HCT116 (cell line): ENCODE measurements around the gene RPS2. TPM values are rescaled to one million over a fixed set of nuclear protein-coding genes. Genes with fewer than 3 reads are reported as not detected.

Source experiments
- ATAC-seq: fragments of 200-7000 bp; cut with Tn5 transposase; 2 replicates; pipeline ENCODE4 v1.9.1; 2020; ENCODE audit warnings: mild to moderate bottlenecking, moderate library complexity
- BruUV-seq: library from RNA; stranded (reverse); fragments of 400-500 nt; replicated peaks from 2 replicates; lab custom pipeline; 2021; lab: Mats Ljungman, UMichigan
- CTCF ChIA-PET: fragments of 300-600 bp; sonication (Branson Sonifier 250); formaldehyde crosslinking; loops from one replicate; lab custom pipeline; 2021; ENCODE audit warnings: antibody characterized with exemption; lab: Charles Lee
- POLR2A ChIA-PET: fragments of 300-600, 350-600 bp; sonication (Branson Sonifier 250); formaldehyde crosslinking; loops from one replicate; lab custom pipeline; 2021; ENCODE audit warnings: antibody characterized with exemption; lab: Charles Lee
- RAD21 ChIA-PET, 2 experiments: fragments of 300-600 bp; sonication (Branson Sonifier 250); formaldehyde crosslinking; loops; one replicate each; lab custom pipeline; 2023; ENCODE audit warnings: low total read pairs in 2 of 2; ENCODE audit not compliant: uncharacterized antibody in 2 of 2, unreplicated experiment in 2 of 2, low non-redundant PET in 1 of 2; lab: Charles Lee
- DNase-seq: peaks from one replicate; pipeline ENCODE4 v3.0.0-alpha.2; 2010; ENCODE audit warnings: low read depth, low spot score
- H2AFZ ChIP-seq: fragments of 200-600 bp; shearing (Covaris generic), sonication (generic); 2 replicates; pipeline ENCODE4 v1.6.1; 2017; ENCODE audit warnings: low read depth, mixed run types, mixed read lengths, antibody characterized with exemption, low read length; ENCODE audit not compliant: poor library complexity, severe bottlenecking
- H3K27ac ChIP-seq: 2 replicates; pipeline ENCODE4 v1.5.1; 2012; ENCODE audit warnings: low read depth, low read length
- H3K27me3 ChIP-seq: fragments of 200-600 bp; sonication (generic); 2 replicates; pipeline ENCODE4 v1.6.1; 2016; ENCODE audit warnings: mixed run types, low read length, mixed read lengths; ENCODE audit not compliant: insufficient read depth
- H3K36me3 ChIP-seq, 2 experiments: fragments of 200-500 bp in 1 of 2; fragments of 200-600 bp in 1 of 2; sonication (Bioruptor generic) in 1 of 2; sonication (generic) in 1 of 2; 2 replicates each; pipeline versions ENCODE4 v1.5.1 to v1.6.1; 2014 to 2016; ENCODE audit warnings: low read length in 2 of 2, inconsistent platforms in 1 of 2, mixed read lengths in 1 of 2, mixed run types in 1 of 2; ENCODE audit not compliant: insufficient read depth in 2 of 2, control insufficient read depth in 1 of 2
- H3K4me1 ChIP-seq, 2 experiments: fragments of 200-600 bp in 1 of 2; sonication (generic) in 1 of 2; 2 replicates each; pipeline versions ENCODE4 v1.5.1 to v1.6.1; 2012 to 2017; ENCODE audit warnings: low read length in 2 of 2, inconsistent platforms in 1 of 2, mild to moderate bottlenecking in 1 of 2, mixed read lengths in 1 of 2, mixed run types in 1 of 2, moderate library complexity in 1 of 2; ENCODE audit not compliant: insufficient read depth in 2 of 2, control insufficient read depth in 1 of 2
- H3K4me2 ChIP-seq: fragments of 200-600 bp; sonication (generic); 2 replicates; pipeline ENCODE4 v1.6.1; 2017; ENCODE audit warnings: mixed run types, low read length, mixed read lengths
- H3K4me3 ChIP-seq, 2 experiments: fragments of 200-600 bp in 1 of 2; sonication (generic) in 1 of 2; replicated peaks in 1 of 2; 2 replicates each; pipeline ENCODE4 v1.5.1; 2011 to 2016; ENCODE audit warnings: low read length in 2 of 2, control low read depth in 1 of 2, low read depth in 1 of 2, mild to moderate bottlenecking in 1 of 2, mixed read lengths in 1 of 2, mixed run types in 1 of 2
- H3K79me2 ChIP-seq: fragments of 200-600 bp; sonication (generic); 2 replicates; pipeline ENCODE4 v1.6.1; 2017; ENCODE audit warnings: mild to moderate bottlenecking, mixed run types, low read length, moderate library complexity, mixed read lengths; ENCODE audit not compliant: insufficient read depth
- H3K9ac ChIP-seq: fragments of 200-600 bp; sonication (generic); 2 replicates; pipeline ENCODE4 v1.6.1; 2016; ENCODE audit warnings: low read length, mixed read lengths
- H3K9me2 ChIP-seq: fragments of 200-600 bp; sonication (generic), shearing (Covaris generic); 2 replicates; pipeline ENCODE4 v1.6.1; 2017; ENCODE audit warnings: mixed run types, mild to moderate bottlenecking, moderate library complexity; ENCODE audit not compliant: insufficient read depth
- H3K9me3 ChIP-seq, 2 experiments: fragments of 200-500 bp in 1 of 2; fragments of 200-600 bp in 1 of 2; sonication (Bioruptor generic) in 1 of 2; sonication (generic) in 1 of 2; 2 replicates each; pipeline ENCODE4 v1.6.1; 2014 to 2017; ENCODE audit warnings: low read length in 2 of 2, mixed read lengths in 2 of 2, inconsistent platforms in 1 of 2, low read depth in 1 of 2, mild to moderate bottlenecking in 1 of 2, mixed run types in 1 of 2, moderate library complexity in 1 of 2; ENCODE audit not compliant: control insufficient read depth in 1 of 2, insufficient read depth in 1 of 2
- H4K20me1 ChIP-seq: fragments of 200-600 bp; sonication (generic), shearing (Covaris generic); 2 replicates; pipeline ENCODE4 v1.6.1; 2017; ENCODE audit warnings: mixed run types, mild to moderate bottlenecking, moderate library complexity; ENCODE audit not compliant: insufficient read depth
- ATF3 ChIP-seq: IDR thresholded peaks from 2 replicates; pipeline ENCODE4 v1.6.1; 2012
- CEBPB ChIP-seq: IDR thresholded peaks from 2 replicates; pipeline ENCODE4 v1.6.1; 2012; ENCODE audit warnings: low read depth
- CTCF ChIP-seq, 3 experiments: fragments of 200-600 bp in 1 of 3; sonication (generic) in 1 of 3; IDR thresholded peaks in 2 of 3; conservative IDR thresholded peaks in 1 of 3; 2 replicates each; pipeline ENCODE4 v1.5.1; 2012 to 2017; ENCODE audit warnings: low read depth in 2 of 3, low read length in 2 of 3, antibody characterized with exemption in 1 of 3, borderline replicate concordance in 1 of 3, control low read depth in 1 of 3, mild to moderate bottlenecking in 1 of 3, mixed read lengths in 1 of 3, mixed run types in 1 of 3, moderate library complexity in 1 of 3; ENCODE audit not compliant: insufficient read depth in 1 of 3
- EGR1 ChIP-seq: IDR thresholded peaks from 2 replicates; pipeline ENCODE4 v1.6.1; 2012; ENCODE audit warnings: low read depth
- ELF1 ChIP-seq: IDR thresholded peaks from 2 replicates; pipeline ENCODE4 v1.6.1; 2012; ENCODE audit warnings: low read depth, borderline replicate concordance
- EZH2 ChIP-seq: fragments of 200-600 bp; sonication (generic); IDR thresholded peaks from 2 replicates; pipeline ENCODE4 v1.6.1; 2017; ENCODE audit warnings: antibody characterized with exemption, mixed run types
- EZH2phosphoT487 ChIP-seq: fragments of 200-600 bp; IDR thresholded peaks from 2 replicates; pipeline ENCODE4 v1.6.1; 2018; ENCODE audit warnings: antibody characterized with exemption, borderline replicate concordance
- JUND ChIP-seq: IDR thresholded peaks from 2 replicates; pipeline ENCODE4 v1.6.1; 2012
- MAX ChIP-seq: IDR thresholded peaks from 2 replicates; pipeline ENCODE4 v1.6.1; 2012
- POLR2A ChIP-seq: IDR thresholded peaks from 2 replicates; pipeline ENCODE4 v1.7.0; 2011; ENCODE audit warnings: borderline replicate concordance; ENCODE audit not compliant: insufficient read depth, insufficient read length; ENCODE audit errors: extremely low read depth
- SP1 ChIP-seq: IDR thresholded peaks from 2 replicates; pipeline ENCODE4 v1.6.1; 2012; ENCODE audit warnings: low read depth
- TCF7L2 ChIP-seq: IDR thresholded peaks from 2 replicates; pipeline ENCODE4 v1.7.0; 2011; ENCODE audit warnings: borderline replicate concordance, inconsistent platforms; ENCODE audit not compliant: insufficient read depth, insufficient read length; ENCODE audit errors: extremely low read depth
- ZBTB33 ChIP-seq: IDR thresholded peaks from 2 replicates; pipeline ENCODE4 v1.6.1; 2011; ENCODE audit warnings: mild to moderate bottlenecking, low read length, moderate library complexity; ENCODE audit not compliant: insufficient replicate concordance; ENCODE audit errors: extremely low read depth
- ZNF274 ChIP-seq: fragments of 200-500 bp; sonication (Bioruptor generic); IDR thresholded peaks from 2 replicates; pipeline ENCODE4 v1.6.1; 2014; ENCODE audit warnings: mild to moderate bottlenecking, low read depth, low read length, inconsistent platforms
- intact Hi-C: fragments of 100-400 bp; cut with micrococcal nuclease; formaldehyde crosslinking; loops from 2 replicates; pipeline ENCODE4 v1.10.0; 2022
- total RNA-seq: library from RNA; stranded (reverse); gene quantifications from one replicate; pipeline ENCODE4 v1.2.1, GENCODE V29; 2021; ENCODE audit not compliant: unreplicated experiment

Gene RPS2
- total RNA-seq, 1 experiment from 2014 or later: 6,265 TPM

- Histone ChIP-seq H3K9ac (peak within 1 kb of the TSS; percentile 93), H3K4me1 (peaks cover 5 to 32% of the 10 kb centered on the region in 2 experiments; a peak in 3 of 4 replicates), H3K27ac (peak within 1 kb of the TSS; percentile 94), H3K9me3 (no peaks in the 10 kb centered on the region), H3K36me3 (peaks cover 6 to 20% of the 10 kb centered on the region in 2 experiments), H4K20me1 (peaks cover 11% of the 10 kb centered on the region; the same call in 1 of the 2 replicates)
- POLR2A ChIA-PET: interaction anchor here (5.9 kb wide), 1 partner anchor 14 kb away, joined by 104 read pairs; the partner anchor contains the start of genes GFER and NOXO1
- DNase-seq: no peak
- TF ChIP-seq ELF1 (no peak), EZH2phosphoT487 (no peak), ZNF274 (no peak), POLR2A (no peak), EGR1 (no peak), ZBTB33 (no peak), TCF7L2 (no peak), CTCF (IDR thresholded peaks at IDR 0.05 in 2 of 3, conservative IDR thresholded peaks at IDR 0.05 in 1 of 3; ENCODE audit: borderline replicate concordance in 1 of 3, insufficient read depth in 1 of 3, low read depth in 2 of 3, low read length in 2 of 3) (no peak), SP1 (no peak), CEBPB (no peak), JUND (no peak), MAX (no peak), EZH2 (no peak), ATF3 (no peak)
- TF ChIP-seq, all 23 proteins: peak for 0
- ATAC-seq: no peak
- intact Hi-C loops: no loop called here
- no TSS peak for BruUV-seq
- Histone ChIP-seq H3K4me3 (peak within 1 kb of the TSS; percentile 65 to 73), H3K9me2 (no peaks in the 10 kb centered on the region), H3K27me3 (no peaks in the 10 kb centered on the region), H3K79me2 (peaks cover 58% of the 10 kb centered on the region), H3K4me2 (peak within 1 kb of the TSS; percentile 87), H2AFZ (no peak within 1 kb of the TSS)
- ChIA-PET RAD21 (no interaction called here), CTCF (no interaction called here)
Observed at GRCh38 chr16:1966460-1966859, 1.8 kb upstream of the RPS2 start, which contains the start of gene RNF151. Gene RNF151, plus strand, starts transcription at chr16:1966856. Its CDS starts 26 bp downstream, at chr16:1966882.
